Activated CD8-positive, alpha-beta memory T cell treated with anti-CD3 and anti-CD28 coated beads for 36 hours (primary cell): ENCODE results near the gene SMARCC1. TPM values are rescaled to one million over a fixed set of nuclear protein-coding genes. Genes with fewer than 3 reads are reported as not detected.

Experiments
- CTCF ChIA-PET: fragments of 350-600 bp; sonication (Branson Sonifier 250); formaldehyde crosslinking; loops from one replicate; lab custom pipeline; 2021; ENCODE audit warnings: antibody characterized with exemption; lab: Charles Lee
- POLR2A ChIA-PET: fragments of 350-600 bp; sonication (Branson Sonifier 250); formaldehyde crosslinking; loops from one replicate; lab custom pipeline; 2021; ENCODE audit warnings: antibody characterized with exemption; lab: Charles Lee
- total RNA-seq, 2 experiments: library from RNA; stranded (reverse); gene quantifications; one replicate each; pipeline ENCODE4 v1.2.3, GENCODE V29; 2021

Gene SMARCC1
- total RNA-seq, 2 experiments from 2014 or later: 111 TPM

DNA sequence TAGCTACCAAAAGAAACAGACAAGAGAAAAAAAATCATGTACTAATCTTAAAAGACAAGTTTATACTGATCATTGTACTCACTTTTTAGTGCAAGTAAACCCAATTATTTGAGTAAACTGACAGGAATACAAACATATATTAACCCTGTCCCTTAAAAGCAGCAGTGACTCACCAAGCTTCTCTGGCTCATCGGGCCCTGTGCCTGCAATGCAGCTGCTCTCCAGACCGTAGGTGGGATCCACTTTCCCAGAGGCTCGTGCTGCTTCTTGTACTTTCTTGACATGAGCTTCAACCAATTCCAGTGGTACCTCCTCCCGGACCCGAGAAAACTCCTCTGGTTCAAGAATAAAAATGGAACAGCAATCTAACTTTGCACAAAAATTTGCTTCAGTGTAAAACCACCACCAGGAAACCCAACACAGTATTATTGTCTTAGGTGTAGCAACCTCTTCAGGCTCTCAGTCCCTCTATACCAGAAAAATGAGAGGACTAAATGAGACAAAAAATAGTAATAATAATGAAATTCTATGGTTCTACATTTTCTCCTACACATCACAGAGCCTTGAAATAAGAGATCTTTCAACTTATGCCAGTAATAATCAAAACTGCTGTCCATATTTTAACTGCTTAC, 120.5 kb downstream of the SMARCC1 start:
- POLR2A ChIA-PET: no interaction called here
- CTCF ChIA-PET: interaction anchor here (0.6 kb wide), 1 partner anchor 271 kb away, joined by 3 read pairs; no protein-coding TSS in a partner anchor

DNA sequence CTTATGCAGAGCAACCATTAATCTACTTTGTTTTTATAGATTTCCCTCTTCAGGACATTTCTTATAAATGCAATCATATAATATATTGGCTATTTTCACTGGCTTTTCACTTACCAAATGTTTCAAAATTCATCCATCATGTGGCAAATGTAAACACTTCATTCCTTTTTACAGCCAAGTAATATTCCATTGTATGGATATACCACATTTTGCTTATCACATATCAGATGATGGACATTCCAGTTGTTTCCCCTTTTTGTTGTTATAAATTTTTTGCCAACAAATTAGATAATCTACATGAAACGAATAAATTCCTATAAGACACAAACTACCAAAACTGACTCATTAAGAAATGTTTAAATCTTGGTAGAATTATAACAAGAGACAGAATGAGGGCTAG, 123.2 kb downstream of the SMARCC1 start:
- POLR2A ChIA-PET: no interaction called here

DNA sequence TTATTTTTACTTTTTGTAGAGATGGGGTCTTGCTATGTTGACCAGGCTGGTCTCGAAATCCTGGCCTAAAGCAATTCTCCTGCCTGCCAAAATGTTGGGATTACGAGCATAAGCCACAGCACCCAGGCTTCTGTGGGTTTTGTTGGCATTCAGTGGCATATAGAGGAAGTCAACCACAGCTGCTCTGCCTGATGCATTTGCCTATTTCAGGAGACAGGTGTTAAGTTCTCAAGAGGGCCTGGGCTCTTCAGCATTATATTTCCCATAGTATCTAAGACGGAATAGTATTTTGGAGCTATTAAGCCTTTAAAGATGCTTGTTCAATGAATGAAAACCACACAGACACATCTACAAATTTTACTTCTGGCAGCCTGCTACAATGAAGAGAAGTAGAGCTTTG, 129.6 kb downstream of the SMARCC1 start:
- ChIA-PET POLR2A (interaction anchor here (0.7 kb wide), 1 partner anchor 411 kb away, joined by 8 read pairs; no protein-coding TSS in a partner anchor), CTCF (interaction anchor here (0.6 to 0.7 kb wide), 3 partner anchors 56 to 253 kb away, joined by 3 to 4 read pairs (median 3); no protein-coding TSS in a partner anchor)

More for the DNA sequence above, 123.2 kb downstream of the SMARCC1 start:
- CTCF ChIA-PET: no interaction called here

DNA sequence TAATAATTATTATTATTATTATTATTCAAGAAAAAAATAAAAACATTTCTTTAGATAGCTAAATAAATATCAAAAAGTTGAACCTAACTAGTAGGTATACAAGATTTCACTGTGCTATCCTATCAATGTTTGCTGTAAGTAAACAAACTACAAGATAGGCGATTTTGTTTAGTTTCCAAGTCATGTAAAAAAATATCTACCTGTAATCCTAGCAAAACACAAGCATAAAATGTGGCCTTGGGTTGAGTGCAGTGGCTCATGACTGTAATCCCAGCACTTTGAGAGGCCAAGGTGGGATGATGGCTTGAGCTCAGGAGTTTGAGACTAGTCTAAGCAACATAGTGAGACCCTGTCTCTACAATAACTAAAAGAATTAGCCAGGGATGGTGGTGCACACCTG, 131.4 kb downstream of the SMARCC1 start:
- ChIA-PET CTCF (no interaction called here), POLR2A (no interaction called here)

DNA sequence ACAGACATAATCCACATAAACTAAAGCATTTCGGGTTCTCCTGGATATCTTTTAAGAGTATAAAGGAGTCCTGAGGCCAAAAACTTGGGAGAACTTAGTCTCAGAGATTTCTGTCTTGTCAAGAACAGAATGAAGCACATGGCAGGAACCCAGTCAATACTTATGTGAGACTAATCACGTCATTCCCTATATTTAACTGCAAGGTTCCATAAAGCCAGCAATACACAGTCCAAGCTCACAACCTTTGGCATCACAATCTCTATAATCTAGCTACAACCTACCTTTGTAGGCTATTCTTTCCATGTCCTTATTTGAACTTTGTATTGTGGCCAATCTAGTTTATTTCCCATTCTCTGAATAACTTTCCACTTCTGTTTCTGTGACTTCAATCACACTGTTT, 134.1 kb downstream of the SMARCC1 start:
- CTCF ChIA-PET: interaction anchor here (0.8 kb wide), 1 partner anchor 113 kb away, joined by 3 read pairs; no protein-coding TSS in a partner anchor
- POLR2A ChIA-PET: no interaction called here

- ChIA-PET CTCF (no interaction called here), POLR2A (no interaction called here)
Observed at GRCh38 chr3:47646362-47646761, 135.3 kb downstream of the SMARCC1 start.

DNA sequence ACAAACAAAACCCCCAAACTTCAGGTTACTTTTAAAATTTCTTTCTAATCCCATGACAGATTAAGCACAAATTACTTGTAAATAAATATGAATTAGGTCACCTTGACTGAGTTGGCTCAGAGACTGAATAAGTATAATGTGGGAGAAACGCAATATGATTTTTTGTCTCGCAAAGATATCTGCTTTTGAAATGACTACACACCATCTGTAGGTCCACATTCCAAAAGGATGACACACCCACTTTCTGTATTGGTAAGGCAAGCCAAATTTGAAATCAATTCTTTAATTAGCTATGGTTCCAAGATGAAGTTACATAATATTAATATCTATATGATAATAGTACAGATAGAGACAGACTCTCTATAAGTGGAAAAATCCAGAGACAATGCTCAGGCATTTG, 136.1 kb downstream of the SMARCC1 start:
- CTCF ChIA-PET: no interaction called here
- POLR2A ChIA-PET: no interaction called here

DNA sequence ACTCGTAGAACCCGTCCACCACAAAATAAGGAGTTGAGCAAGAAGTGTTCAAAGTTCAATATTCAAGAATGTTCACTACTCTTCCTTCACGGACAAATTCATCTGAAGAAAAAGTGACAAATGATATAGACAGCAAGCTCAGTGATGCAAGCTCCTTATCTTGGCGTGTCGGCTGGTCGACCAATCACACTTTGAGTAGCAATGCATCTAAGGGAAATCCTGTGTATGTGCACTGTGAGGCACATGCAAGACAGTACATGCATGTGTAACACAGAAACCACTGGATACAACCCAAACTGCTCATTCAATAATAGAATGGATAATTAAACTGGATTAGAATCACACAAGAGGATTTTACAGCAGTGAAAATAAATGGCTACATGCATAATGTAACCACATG, 138.6 kb downstream of the SMARCC1 start:
- ChIA-PET POLR2A (no interaction called here), CTCF (no interaction called here)

- CTCF ChIA-PET: interaction anchor here (0.5 kb wide), 1 partner anchor 170 kb away, joined by 3 read pairs; no protein-coding TSS in a partner anchor
- POLR2A ChIA-PET: interaction anchor here (0.6 kb wide), 1 partner anchor 303 kb away, joined by 6 read pairs; no protein-coding TSS in a partner anchor
Observed at GRCh38 chr3:47641739-47642138, 140.0 kb downstream of the SMARCC1 start.

GRCh38 chr3:47636921-47637320, 144.8 kb downstream of the SMARCC1 start:
- ChIA-PET CTCF (interaction anchor here (1.2 kb wide), 1 partner anchor 115 kb away, joined by 3 read pairs; no protein-coding TSS in a partner anchor), POLR2A (no interaction called here)

DNA sequence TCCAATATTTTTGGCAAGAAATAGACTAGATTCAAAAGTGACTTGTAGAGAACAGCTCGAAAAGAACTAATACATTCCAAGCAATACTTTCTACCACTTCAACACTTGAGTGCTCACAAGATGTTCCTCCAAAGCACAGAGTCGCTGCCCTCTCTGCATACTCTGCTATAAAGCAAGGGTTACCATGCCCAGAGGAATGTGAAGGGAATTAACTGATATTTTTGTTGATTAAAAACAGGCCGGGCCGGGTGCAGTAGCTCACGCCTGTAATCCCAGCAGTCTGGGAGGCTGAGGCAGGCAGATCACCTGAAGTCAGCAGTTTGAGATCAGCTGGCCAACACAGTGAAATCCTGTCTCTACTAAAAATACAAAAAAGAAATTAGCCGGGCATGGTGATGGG, 145.5 kb downstream of the SMARCC1 start:
- CTCF ChIA-PET: no interaction called here
- POLR2A ChIA-PET: no interaction called here

GRCh38 chr3:47635536-47635935, 146.2 kb downstream of the SMARCC1 start:
- ChIA-PET CTCF (no interaction called here), POLR2A (no interaction called here)

DNA sequence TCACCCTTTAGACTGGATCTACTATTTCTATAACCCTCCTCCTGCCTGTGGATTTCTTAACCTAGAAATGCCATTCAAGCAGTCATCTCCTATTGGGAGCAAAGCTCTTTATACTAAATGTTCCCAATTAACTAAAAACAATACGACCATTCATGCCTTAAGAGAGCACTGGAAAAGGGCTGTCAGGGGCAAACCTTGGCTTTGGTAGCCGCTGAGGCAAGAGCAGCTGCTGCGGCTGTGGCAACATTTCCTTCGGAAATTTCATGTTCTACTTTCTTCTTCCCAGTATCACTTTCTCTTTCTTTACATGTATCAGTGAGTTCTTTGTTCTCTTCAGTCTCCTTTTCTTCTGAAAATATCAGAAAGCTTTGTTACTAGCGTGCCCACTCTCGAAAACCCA, 146.7 kb downstream of the SMARCC1 start:
- POLR2A ChIA-PET: no interaction called here
- CTCF ChIA-PET: no interaction called here

DNA sequence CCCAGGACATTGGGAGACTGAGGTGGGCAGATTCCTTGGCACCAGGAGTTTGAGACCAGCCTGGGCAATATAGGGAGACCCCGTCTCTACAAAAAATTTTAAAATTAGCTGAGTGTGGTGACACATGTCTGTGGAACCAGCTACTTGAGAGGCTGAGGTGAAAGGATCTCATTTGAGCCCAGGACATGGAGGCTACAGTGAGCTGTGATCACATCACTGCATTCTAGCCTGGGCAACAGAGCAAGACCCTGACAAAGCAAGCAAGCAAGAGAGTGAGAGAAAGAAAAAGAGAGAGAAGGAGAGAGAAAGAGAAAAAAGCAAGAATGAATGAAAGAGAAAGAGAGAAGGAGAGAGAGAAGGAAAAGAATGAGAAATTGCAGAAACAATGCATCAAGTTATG, 150.9 kb downstream of the SMARCC1 start:
- ChIA-PET POLR2A (no interaction called here), CTCF (interaction anchor here (1.4 kb wide), 1 partner anchor 100 kb away, joined by 3 read pairs; no protein-coding TSS in a partner anchor)

DNA sequence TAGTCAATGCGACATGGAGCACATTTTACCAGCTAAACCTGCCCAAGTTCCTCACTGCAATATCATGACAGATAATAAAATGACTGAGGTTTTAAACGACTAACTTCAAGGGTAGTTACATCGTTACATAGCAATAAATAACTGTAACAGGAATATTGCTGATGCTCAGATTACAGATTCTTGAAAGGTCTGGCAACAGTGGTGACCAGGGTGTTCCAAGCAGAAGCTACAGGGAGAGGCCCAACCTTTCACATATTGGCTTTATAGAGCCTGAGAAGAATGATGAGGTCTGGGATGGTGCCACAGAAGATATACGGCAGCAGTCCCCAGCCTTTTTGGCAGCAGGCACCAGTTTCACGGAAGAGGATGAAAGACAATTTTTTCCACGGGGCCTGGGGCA, 151.9 kb downstream of the SMARCC1 start:
- ChIA-PET POLR2A (no interaction called here), CTCF (no interaction called here)

GRCh38 chr3:47628426-47628825, 153.3 kb downstream of the SMARCC1 start:
- CTCF ChIA-PET: no interaction called here
- POLR2A ChIA-PET: no interaction called here

- POLR2A ChIA-PET: no interaction called here
- CTCF ChIA-PET: no interaction called here
Observed at GRCh38 chr3:47622671-47623461, 158.8 kb downstream of the SMARCC1 start.

- CTCF ChIA-PET: interaction anchor here (0.7 kb wide), 1 partner anchor 72 kb away, joined by 3 read pairs; no protein-coding TSS in a partner anchor
- POLR2A ChIA-PET: no interaction called here
Observed at GRCh38 chr3:47617086-47618010, 164.3 kb downstream of the SMARCC1 start.

DNA sequence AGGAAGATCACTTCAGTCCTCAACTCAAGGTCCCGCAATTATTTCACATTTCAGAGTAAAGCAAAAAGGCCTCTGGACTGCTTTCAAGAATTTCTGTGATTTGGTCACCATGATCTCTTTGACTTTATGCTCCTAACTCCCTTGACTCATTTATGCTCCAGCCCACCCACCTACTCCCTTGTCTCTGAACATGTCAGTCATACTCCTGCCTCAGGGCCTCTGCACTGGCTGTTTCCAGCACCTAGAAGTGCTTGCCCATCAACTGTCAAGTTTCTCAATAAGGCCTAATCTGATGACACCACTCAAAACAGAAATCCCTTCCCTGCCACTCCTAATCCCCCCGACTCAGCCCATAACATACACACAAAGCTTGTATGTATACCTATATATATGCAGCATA, 166.9 kb downstream of the SMARCC1 start:
- POLR2A ChIA-PET: no interaction called here
- CTCF ChIA-PET: no interaction called here
